H7 (cell line): ENCODE results near the gene ZNF679. TPM values are rescaled to one million over a fixed set of nuclear protein-coding genes. Genes with fewer than 3 reads are reported as not detected.

ENCODE experiments used
- total RNA-seq: library from RNA; depleted of rRNA; stranded (reverse); fragments of >200 nt; shearing (Covaris generic); gene quantifications from 2 replicates; pipeline ENCODE4 v1.2.3, GENCODE V29; 2014; rRNA removed

Gene ZNF679
- total RNA-seq, 1 experiment from 2014 or later, result not detected

Other genes starting within 250 kb of the ZNF679 start
- not detected in 2 replicates for gene ZNF722, start 229.6 kb upstream of the ZNF679 start, total RNA-seq
- gene ZNF727, start 183.0 kb upstream of the ZNF679 start, total RNA-seq, result not detected in 2 replicates
- gene ZNF735, start 21.3 kb upstream of the ZNF679 start, total RNA-seq, result not detected in 2 replicates
- not detected in 2 replicates for gene ZNF736, start 85.5 kb downstream of the ZNF679 start, total RNA-seq